IMR-90 (cell line): ENCODE data around the gene MUSTN1. TPM values are rescaled to one million over a fixed set of nuclear protein-coding genes. Genes with fewer than 3 reads are reported as not detected.

Source experiments
- ATAC-seq: fragments of 200-7000 bp; cut with Tn5 transposase; 2 replicates; pipeline ENCODE4 v1.9.1; 2020; ENCODE audit warnings: low read depth, mild to moderate bottlenecking, moderate library complexity
- BruUV-seq: library from RNA; stranded (reverse); fragments of 400-500 nt; replicated peaks from 2 replicates; lab custom pipeline; 2021; lab: Mats Ljungman, UMichigan
- CTCF ChIA-PET: fragments of 300-600 bp; formaldehyde crosslinking; extraction: SDS; loops from one replicate; lab custom pipeline; 2021; ENCODE audit warnings: antibody characterized with exemption; lab: Yijun Ruan, JAX
- POLR2A ChIA-PET: fragments of 300-600 bp; sonication (Branson Sonifier 250); formaldehyde crosslinking; loops from one replicate; lab custom pipeline; 2022; ENCODE audit warnings: antibody characterized with exemption; ENCODE audit not compliant: unreplicated experiment; lab: Charles Lee
- DNase-seq: peaks from one replicate; pipeline ENCODE4 v3.0.0; 2013
- H2AFZ ChIP-seq: replicated peaks from 2 replicates; pipeline ENCODE3; 2013; ENCODE audit warnings: low read length, mild to moderate bottlenecking; ENCODE audit not compliant: poor library complexity
- H2AK5ac ChIP-seq: 2 replicates; pipeline ENCODE4 v1.6.1; 2013; ENCODE audit warnings: low read depth, low read length, inconsistent platforms
- H2AK9ac ChIP-seq: replicated peaks from 2 replicates; pipeline ENCODE3; 2013; ENCODE audit warnings: mild to moderate bottlenecking, low read depth, low read length, moderate library complexity; ENCODE audit not compliant: poor library complexity
- H2BK120ac ChIP-seq: 2 replicates; pipeline ENCODE4 v1.6.1; 2013; ENCODE audit warnings: low read depth, low read length, inconsistent platforms
- H2BK15ac ChIP-seq: 3 replicates; pipeline ENCODE4 v1.6.1; 2013; ENCODE audit warnings: low read depth, low read length, inconsistent platforms
- H2BK20ac ChIP-seq: 2 replicates; pipeline ENCODE4 v1.6.1; 2013; ENCODE audit warnings: low read depth, mild to moderate bottlenecking, inconsistent platforms, low read length, moderate library complexity
- H2BK5ac ChIP-seq: 2 replicates; pipeline ENCODE4 v1.6.1; 2013; ENCODE audit warnings: mild to moderate bottlenecking, low read depth, low read length, inconsistent platforms; ENCODE audit not compliant: poor library complexity, severe bottlenecking
- H3K14ac ChIP-seq: replicated peaks from 2 replicates; pipeline ENCODE4 v1.6.1; 2013; ENCODE audit warnings: low read depth, low read length, inconsistent platforms
- H3K18ac ChIP-seq: 2 replicates; pipeline ENCODE4 v1.6.1; 2013; ENCODE audit warnings: low read depth, low read length, control low read depth
- H3K23ac ChIP-seq: 2 replicates; pipeline ENCODE4 v1.6.1; 2013; ENCODE audit warnings: low read depth, low read length, inconsistent platforms
- H3K27ac ChIP-seq: 2 replicates; pipeline ENCODE4 v1.5.1; 2013; ENCODE audit warnings: mild to moderate bottlenecking, control low read depth, low read length; ENCODE audit not compliant: insufficient read depth
- H3K27me3 ChIP-seq: 2 replicates; pipeline ENCODE4 v1.6.1; 2013; ENCODE audit warnings: low read length; ENCODE audit not compliant: control insufficient read depth, insufficient read depth
- H3K36me3 ChIP-seq: 2 replicates; pipeline ENCODE4 v1.6.1; 2013; ENCODE audit warnings: low read length, mixed read lengths; ENCODE audit not compliant: control insufficient read depth, insufficient read depth
- H3K4ac ChIP-seq: 2 replicates; pipeline ENCODE4 v1.6.1; 2013; ENCODE audit warnings: low read depth, low read length, inconsistent platforms
- H3K4me1 ChIP-seq: 2 replicates; pipeline ENCODE4 v1.6.1; 2013; ENCODE audit warnings: low read length, mixed read lengths; ENCODE audit not compliant: control insufficient read depth, insufficient read depth
- H3K4me2 ChIP-seq: 2 replicates; pipeline ENCODE4 v1.6.1; 2013; ENCODE audit warnings: low read depth, mild to moderate bottlenecking, control low read depth, low read length, moderate library complexity
- H3K4me3 ChIP-seq: 2 replicates; pipeline ENCODE4 v1.5.1; 2013; ENCODE audit warnings: low read depth, mild to moderate bottlenecking, control low read depth, low read length, moderate library complexity; ENCODE audit not compliant: insufficient read depth
- H3K56ac ChIP-seq: 2 replicates; pipeline ENCODE4 v1.6.1; 2013; ENCODE audit warnings: low read length, inconsistent platforms; ENCODE audit not compliant: insufficient read depth; ENCODE audit errors: extremely low read depth
- H3K79me1 ChIP-seq, 2 experiments: 2 replicates each; pipeline ENCODE4 v1.6.1; 2013; ENCODE audit warnings: low read length in 2 of 2, inconsistent platforms in 1 of 2, low read depth in 1 of 2
- H3K9ac ChIP-seq: 2 replicates; pipeline ENCODE4 v1.6.1; 2013; ENCODE audit warnings: low read depth, low read length, control low read depth
- H3K9me1 ChIP-seq: 2 replicates; pipeline ENCODE4 v1.6.1; 2013; ENCODE audit warnings: low read length, inconsistent platforms; ENCODE audit not compliant: insufficient read depth
- H3K9me3 ChIP-seq: 2 replicates; pipeline ENCODE4 v1.6.1; 2013; ENCODE audit warnings: low read length; ENCODE audit not compliant: control insufficient read depth, insufficient read depth
- H4K20me1 ChIP-seq: 2 replicates; pipeline ENCODE4 v1.6.1; 2013; ENCODE audit warnings: low read length, inconsistent platforms; ENCODE audit not compliant: insufficient read depth
- H4K5ac ChIP-seq: 2 replicates; pipeline ENCODE4 v1.6.1; 2013; ENCODE audit warnings: mild to moderate bottlenecking, low read depth, low read length, control low read depth
- H4K8ac ChIP-seq, 2 experiments: 2 replicates each; pipeline ENCODE4 v1.6.1; 2013; ENCODE audit warnings: low read depth in 2 of 2, low read length in 2 of 2, control low read depth in 1 of 2, inconsistent platforms in 1 of 2
- H4K91ac ChIP-seq: 2 replicates; pipeline ENCODE4 v1.6.1; 2013; ENCODE audit warnings: low read depth, low read length, inconsistent platforms; ENCODE audit not compliant: insufficient read depth
- BHLHE40 ChIP-seq: fragments of 150-350 bp; IDR thresholded peaks from 2 replicates; pipeline ENCODE4 v1.6.1; 2016; ENCODE audit warnings: mild to moderate bottlenecking, low read depth, low read length
- CHD1 ChIP-seq: IDR thresholded peaks from 2 replicates; pipeline ENCODE4 v1.6.1; 2012; ENCODE audit warnings: low read depth, low read length, improper control_type of control experiment
- MAFK ChIP-seq: IDR thresholded peaks from 2 replicates; pipeline ENCODE4 v1.6.1; 2012; ENCODE audit warnings: low read depth, low read length, improper control_type of control experiment
- MAZ ChIP-seq: IDR thresholded peaks from 2 replicates; pipeline ENCODE4 v1.6.1; 2012; ENCODE audit warnings: low read depth, mild to moderate bottlenecking, low read length, improper control_type of control experiment, moderate library complexity, borderline replicate concordance
- MXI1 ChIP-seq: IDR thresholded peaks from 2 replicates; pipeline ENCODE4 v1.6.1; 2012; ENCODE audit warnings: low read depth, mild to moderate bottlenecking, low read length, moderate library complexity, borderline replicate concordance
- NFE2L2 ChIP-seq: fragments of 150-350 bp; IDR thresholded peaks from 2 replicates; pipeline ENCODE4 v1.6.1; 2016; ENCODE audit warnings: low read depth, mild to moderate bottlenecking, low read length
- POLR2A ChIP-seq: IDR thresholded peaks from 2 replicates; pipeline ENCODE4 v1.6.1; 2012; ENCODE audit warnings: mild to moderate bottlenecking, low read depth, low read length
- RAD21 ChIP-seq: IDR thresholded peaks from 2 replicates; pipeline ENCODE4 v1.6.1; 2012; ENCODE audit warnings: low read length, improper control_type of control experiment
- RCOR1 ChIP-seq: IDR thresholded peaks from 2 replicates; pipeline ENCODE4 v1.6.1; 2012; ENCODE audit warnings: mild to moderate bottlenecking, low read length, improper control_type of control experiment; ENCODE audit not compliant: insufficient replicate concordance
- RFX5 ChIP-seq: IDR thresholded peaks from 2 replicates; pipeline ENCODE4 v1.8.0; 2012; ENCODE audit warnings: low read depth, mild to moderate bottlenecking, low read length, moderate library complexity
- SMC3 ChIP-seq: fragments of 150-350 bp; IDR thresholded peaks from 2 replicates; pipeline ENCODE4 v1.6.1; 2016; ENCODE audit warnings: low read depth, mild to moderate bottlenecking, antibody characterized with exemption, low read length, moderate library complexity
- WGBS, 2 experiments: methylation state at CpG; one replicate each; pipeline versions ENCODE4 v1.1.5 to v1.1.7; 2013; ENCODE audit warnings: missing lambda C conversion rate in 2 of 2; ENCODE audit not compliant: insufficient read length in 1 of 2; ENCODE audit errors: extremely low coverage in 2 of 2; 5-methylcytosine and 5-hydroxymethylcytosine counted together
- dilution Hi-C: fragments of 300-500 bp; cut with HindIII; formaldehyde crosslinking; loops from one replicate; pipeline ENCODE4 v1.14.3; 2018; ENCODE audit warnings: low sequenced_read_pairs; ENCODE audit not compliant: unreplicated experiment
- in situ Hi-C: fragments of 300-500 bp; cut with MboI; formaldehyde crosslinking; loops from 3 replicates; pipeline ENCODE4 v1.14.3; 2019; ENCODE audit warnings: low sequenced_read_pairs, inconsistent platforms, mixed read lengths
- intact Hi-C: fragments of 100-400 bp; cut with micrococcal nuclease; formaldehyde crosslinking; loops from 2 replicates; pipeline ENCODE4 v1.10.0; 2022
- polyA plus RNA-seq, 3 experiments: library from polyadenylated mRNA; depleted of rRNA; stranded (reverse); fragments of >200 nt; gene quantifications; 2 replicates each; pipeline ENCODE4 v1.2.3, GENCODE V29; 2012; ENCODE audit warnings: low replicate concordance in 1 of 3
- total RNA-seq: library from RNA; depleted of rRNA; stranded (reverse); fragments of >200 nt; gene quantifications from 2 replicates; pipeline ENCODE4 v1.2.3, GENCODE V29; 2012
- TF ChIP-seq, protein P1 (sequence below): fragments of 150-350 bp; IDR thresholded peaks from 2 replicates; pipeline ENCODE4 v1.6.1; 2016; ENCODE audit warnings: low read depth, mild to moderate bottlenecking, low read length, moderate library complexity, borderline replicate concordance
- TF ChIP-seq, protein P2 (sequence below): fragments of 150-350 bp; IDR thresholded peaks from 2 replicates; pipeline ENCODE4 v1.6.1; 2017; ENCODE audit warnings: mild to moderate bottlenecking, antibody characterized with exemption, low read length, low read depth
- TF ChIP-seq, protein P3 (sequence below): conservative IDR thresholded peaks from 2 replicates; pipeline ENCODE4 v1.5.1; 2012; ENCODE audit warnings: mild to moderate bottlenecking, low read depth, low read length, improper control_type of control experiment

The MUSTN1 gene
- total and polyA plus RNA-seq, 2 of the 4 experiments (the other 2 are of a cell fraction) = not detected

- Histone ChIP-seq H2AK5ac (no peak overlapping the region), H3K79me1 (no peaks in the 10 kb centered on the region), H3K56ac (no peak overlapping the region), H3K9me3 (no peaks in the 10 kb centered on the region), H3K18ac (no peak overlapping the region), H4K91ac (no peak overlapping the region), H4K20me1 (no peaks in the 10 kb centered on the region), H3K36me3 (no peaks in the 10 kb centered on the region), H3K4ac (no peak overlapping the region), H3K27me3 (peaks cover 13% of the 10 kb centered on the region), H3K4me1 (no peaks in the 10 kb centered on the region), H3K9ac (no peak overlapping the region), H2BK15ac (no peak overlapping the region), H2BK20ac (no peak overlapping the region), H2AFZ (no peak overlapping the region), H3K9me1 (no peaks in the 10 kb centered on the region), H4K5ac (no peak overlapping the region), H3K23ac (no peak overlapping the region), H2AK9ac (no peak overlapping the region), H2BK5ac (no peak overlapping the region), H3K4me2 (no peak overlapping the region), H4K8ac (no peak overlapping the region), H3K27ac (no peak overlapping the region), H3K14ac (no peak overlapping the region), H2BK120ac (no peak overlapping the region), H3K4me3 (no peak overlapping the region)
- POLR2A ChIA-PET = no interaction called here
- ATAC-seq (no peak), DNase-seq (no peak)
- no TSS peak for BruUV-seq
- dilution Hi-C loops = no loop called here
- CTCF ChIA-PET = no interaction called here
- TF ChIP-seq, protein P1, sequence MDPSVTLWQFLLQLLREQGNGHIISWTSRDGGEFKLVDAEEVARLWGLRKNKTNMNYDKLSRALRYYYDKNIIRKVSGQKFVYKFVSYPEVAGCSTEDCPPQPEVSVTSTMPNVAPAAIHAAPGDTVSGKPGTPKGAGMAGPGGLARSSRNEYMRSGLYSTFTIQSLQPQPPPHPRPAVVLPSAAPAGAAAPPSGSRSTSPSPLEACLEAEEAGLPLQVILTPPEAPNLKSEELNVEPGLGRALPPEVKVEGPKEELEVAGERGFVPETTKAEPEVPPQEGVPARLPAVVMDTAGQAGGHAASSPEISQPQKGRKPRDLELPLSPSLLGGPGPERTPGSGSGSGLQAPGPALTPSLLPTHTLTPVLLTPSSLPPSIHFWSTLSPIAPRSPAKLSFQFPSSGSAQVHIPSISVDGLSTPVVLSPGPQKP = no peak
- TF ChIP-seq SMC3 = no peak
- no peak for TF ChIP-seq RCOR1
- no peak for TF ChIP-seq RAD21
- TF ChIP-seq RFX5 = no peak
- TF ChIP-seq, protein P2, sequence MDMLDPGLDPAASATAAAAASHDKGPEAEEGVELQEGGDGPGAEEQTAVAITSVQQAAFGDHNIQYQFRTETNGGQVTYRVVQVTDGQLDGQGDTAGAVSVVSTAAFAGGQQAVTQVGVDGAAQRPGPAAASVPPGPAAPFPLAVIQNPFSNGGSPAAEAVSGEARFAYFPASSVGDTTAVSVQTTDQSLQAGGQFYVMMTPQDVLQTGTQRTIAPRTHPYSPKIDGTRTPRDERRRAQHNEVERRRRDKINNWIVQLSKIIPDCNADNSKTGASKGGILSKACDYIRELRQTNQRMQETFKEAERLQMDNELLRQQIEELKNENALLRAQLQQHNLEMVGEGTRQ = no peak
- TF ChIP-seq MXI1 = no peak
- no peak for TF ChIP-seq MAFK
- TF ChIP-seq BHLHE40 = no peak
- TF ChIP-seq POLR2A = no peak
- TF ChIP-seq MAZ = no peak
- TF ChIP-seq NFE2L2 = no peak
- TF ChIP-seq, protein P3, sequence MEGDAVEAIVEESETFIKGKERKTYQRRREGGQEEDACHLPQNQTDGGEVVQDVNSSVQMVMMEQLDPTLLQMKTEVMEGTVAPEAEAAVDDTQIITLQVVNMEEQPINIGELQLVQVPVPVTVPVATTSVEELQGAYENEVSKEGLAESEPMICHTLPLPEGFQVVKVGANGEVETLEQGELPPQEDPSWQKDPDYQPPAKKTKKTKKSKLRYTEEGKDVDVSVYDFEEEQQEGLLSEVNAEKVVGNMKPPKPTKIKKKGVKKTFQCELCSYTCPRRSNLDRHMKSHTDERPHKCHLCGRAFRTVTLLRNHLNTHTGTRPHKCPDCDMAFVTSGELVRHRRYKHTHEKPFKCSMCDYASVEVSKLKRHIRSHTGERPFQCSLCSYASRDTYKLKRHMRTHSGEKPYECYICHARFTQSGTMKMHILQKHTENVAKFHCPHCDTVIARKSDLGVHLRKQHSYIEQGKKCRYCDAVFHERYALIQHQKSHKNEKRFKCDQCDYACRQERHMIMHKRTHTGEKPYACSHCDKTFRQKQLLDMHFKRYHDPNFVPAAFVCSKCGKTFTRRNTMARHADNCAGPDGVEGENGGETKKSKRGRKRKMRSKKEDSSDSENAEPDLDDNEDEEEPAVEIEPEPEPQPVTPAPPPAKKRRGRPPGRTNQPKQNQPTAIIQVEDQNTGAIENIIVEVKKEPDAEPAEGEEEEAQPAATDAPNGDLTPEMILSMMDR = no peak
- TF ChIP-seq CHD1 = no peak
- intact Hi-C loops = no loop called here
- in situ Hi-C loops = no loop called here
- WGBS, 2 experiments = 100% methylated on average over 3 of the region's 10 CpGs; no CpG with 5 or more reads in 1 of the 2 experiments
Observed at GRCh38 chr3:52817221-52817620, 17.6 kb downstream of the MUSTN1 start.
